Measurements from ENCODE around the gene IL1RAPL1.

Gene IL1RAPL1

DNA sequence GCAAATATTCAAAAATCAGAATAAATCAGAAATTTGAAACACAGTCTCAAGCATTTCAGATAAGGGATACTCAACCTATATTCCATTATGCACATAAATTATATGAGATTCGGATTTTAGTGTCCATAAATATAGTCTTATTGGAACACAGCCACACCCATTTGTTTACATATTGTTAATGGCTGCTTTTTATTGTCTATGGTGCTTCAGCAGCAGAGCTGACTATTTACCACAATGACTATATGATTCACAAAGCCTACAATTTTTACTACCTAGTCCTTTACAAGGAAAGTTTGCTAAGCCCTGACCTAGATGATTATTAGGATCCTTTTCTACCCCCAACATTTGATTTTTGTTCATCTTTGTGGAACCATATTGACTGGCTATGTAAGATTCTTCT is 63.9 kb downstream of the IL1RAPL1 start:
- no peak overlapping the region for H3K4me3 ChIP-seq (replicated peaks in 1 of 2; ENCODE audit: low read depth in 2 of 2, low read length in 2 of 2)
- no peak for TF ChIP-seq CTCF (IDR thresholded peaks at IDR 0.05; ENCODE audit: low read depth, low read length)
- DNase-seq (ENCODE audit: low read depth in 2 of 2), result no peak

DNA sequence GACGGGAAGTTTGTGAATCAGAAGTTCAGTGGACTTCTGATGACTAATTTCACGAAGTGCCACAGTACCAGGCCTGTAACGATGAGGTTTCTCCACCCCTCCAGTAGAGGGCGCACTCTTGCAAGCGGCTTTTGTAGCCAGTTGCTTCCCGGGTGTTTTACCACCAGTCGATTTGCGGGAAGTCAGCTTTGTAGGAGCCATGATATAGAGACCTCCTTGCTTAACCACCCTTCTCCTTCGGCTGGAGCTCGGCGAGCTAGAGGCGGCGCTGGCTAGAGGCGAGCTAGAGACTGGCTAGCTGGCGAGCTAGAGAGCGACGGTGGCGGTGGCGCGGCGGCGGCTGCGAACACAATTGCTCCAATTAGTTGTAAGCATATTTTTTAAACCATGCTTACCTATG is 72.0 kb downstream of the IL1RAPL1 start:
- TF ChIP-seq CTCF (IDR thresholded peaks at IDR 0.05; ENCODE audit: low read depth, low read length), result no peak
- DNase-seq (ENCODE audit: low read depth in 2 of 2), result no peak
- H3K4me3 ChIP-seq (replicated peaks in 1 of 2; ENCODE audit: low read depth in 2 of 2, low read length in 2 of 2), result no peak overlapping the region

DNA sequence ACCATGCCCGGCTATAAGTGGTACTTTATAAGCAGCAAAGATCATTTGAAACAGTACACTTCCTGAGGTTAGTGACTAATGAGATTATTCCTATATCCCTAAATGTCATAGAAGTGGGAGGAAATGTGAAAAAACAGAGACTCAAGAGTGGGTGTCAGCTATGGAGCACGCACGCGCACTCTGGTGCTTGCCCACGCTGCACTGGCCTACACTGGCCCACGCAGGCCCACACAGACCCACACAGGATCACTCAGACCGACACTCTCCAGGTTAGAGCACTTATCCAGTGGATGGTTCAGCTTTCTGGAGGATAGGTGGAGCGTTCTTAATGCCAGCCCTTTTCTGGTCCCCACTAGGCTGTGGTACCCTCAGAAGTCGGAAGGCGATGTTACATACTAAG is 78.5 kb downstream of the IL1RAPL1 start:
- no peak for TF ChIP-seq CTCF (IDR thresholded peaks at IDR 0.05; ENCODE audit: low read depth, low read length)
- no peak overlapping the region for H3K4me3 ChIP-seq (replicated peaks in 1 of 2; ENCODE audit: low read depth in 2 of 2, low read length in 2 of 2)
- no peak for DNase-seq (ENCODE audit: low read depth in 2 of 2)

DNA sequence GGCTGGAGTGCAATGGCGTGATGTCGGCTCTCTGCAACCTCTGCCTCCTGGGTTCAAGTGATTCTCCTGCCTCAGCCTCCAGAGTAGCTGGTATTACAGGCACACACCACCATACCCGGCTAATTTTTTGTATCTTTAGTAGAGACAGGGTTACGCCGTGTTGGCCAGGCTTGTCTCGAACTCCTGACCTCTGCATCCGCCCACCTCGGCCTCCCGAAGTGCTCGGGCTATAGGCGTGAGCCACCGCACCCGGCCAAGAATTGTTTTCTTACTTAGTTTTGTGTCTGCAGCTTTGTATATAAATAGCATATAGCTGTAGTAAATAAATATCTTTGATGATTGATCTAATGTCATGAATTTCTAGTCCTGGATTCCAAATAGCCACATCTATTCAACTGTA is 81.1 kb downstream of the IL1RAPL1 start:
- DNase-seq (ENCODE audit: low read depth in 2 of 2), result no peak
- TF ChIP-seq CTCF (IDR thresholded peaks at IDR 0.05; ENCODE audit: low read depth, low read length), result no peak
- no peak overlapping the region for H3K4me3 ChIP-seq (replicated peaks in 1 of 2; ENCODE audit: low read depth in 2 of 2, low read length in 2 of 2)

- H3K4me3 ChIP-seq (replicated peaks in 1 of 2; ENCODE audit: low read depth in 2 of 2, low read length in 2 of 2), result no peak overlapping the region
- no peak for DNase-seq (ENCODE audit: low read depth in 2 of 2)
- TF ChIP-seq CTCF (IDR thresholded peaks at IDR 0.05; ENCODE audit: low read depth, low read length), result no peak
Observed at GRCh38 chrX:28668957-28669356, 81.7 kb downstream of the IL1RAPL1 start.

DNA sequence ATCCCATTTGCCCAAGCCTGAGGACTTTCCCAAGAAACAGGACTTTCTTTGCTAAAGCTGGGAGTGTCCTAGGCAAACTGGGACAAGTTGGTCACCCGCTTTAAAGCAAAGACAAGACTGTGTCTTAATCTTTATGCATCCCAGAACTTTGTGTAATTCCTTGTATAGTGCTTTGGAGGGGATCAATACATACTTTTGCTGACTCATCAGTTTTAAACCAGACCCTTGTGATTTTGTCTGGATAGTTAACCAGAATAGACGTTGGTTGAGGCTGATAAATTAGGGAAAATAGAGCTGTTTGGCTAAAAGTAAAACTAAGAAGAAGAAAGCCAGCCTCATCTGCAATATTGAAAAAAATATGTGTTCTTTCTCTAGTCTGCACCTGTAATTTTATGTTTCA is 82.8 kb downstream of the IL1RAPL1 start:
- no peak for TF ChIP-seq CTCF (IDR thresholded peaks at IDR 0.05; ENCODE audit: low read depth, low read length)
- H3K4me3 ChIP-seq (replicated peaks in 1 of 2; ENCODE audit: low read depth in 2 of 2, low read length in 2 of 2), result no peak overlapping the region
- DNase-seq (ENCODE audit: low read depth in 2 of 2), result no peak

GRCh38 chrX:28675173-28675572 is 87.9 kb downstream of the IL1RAPL1 start:
- DNase-seq (ENCODE audit: low read depth in 2 of 2), result no peak
- H3K4me3 ChIP-seq (replicated peaks in 1 of 2; ENCODE audit: low read depth in 2 of 2, low read length in 2 of 2), result no peak overlapping the region
- no peak for TF ChIP-seq CTCF (IDR thresholded peaks at IDR 0.05; ENCODE audit: low read depth, low read length)
